Measurements from ENCODE around the gene MAPK6.
"Not testable (repeated sequence)": the region's sequence is repeated elsewhere in the genome, so short reads cannot be mapped to it uniquely, and the experiment has no call there.

MAPK6 gene

GRCh38 chr15:52050416-52050815 lies 31.4 kb downstream of the MAPK6 start:
- DNase-seq: no peak

GRCh38 chr15:52052066-52052935 lies 33.3 kb downstream of the MAPK6 start:
- DNase-seq: no peak

GRCh38 chr15:52054381-52054780 lies 35.4 kb downstream of the MAPK6 start:
- no peak for DNase-seq

- not testable (repeated sequence) for DNase-seq
These were observed 35.8 kb downstream of the MAPK6 start for GRCh38 chr15:52054858-52055257.

- DNase-seq: no peak
These were observed 37.0 kb downstream of the MAPK6 start for GRCh38 chr15:52056001-52056400.

GRCh38 chr15:52056496-52056895 lies 37.5 kb downstream of the MAPK6 start:
- DNase-seq: no peak

GRCh38 chr15:52057996-52058395 lies 39.0 kb downstream of the MAPK6 start:
- no peak for DNase-seq

- DNase-seq: no peak
These were observed 41.5 kb downstream of the MAPK6 start for GRCh38 chr15:52060501-52060900.

- no peak for DNase-seq
These were observed 48.0 kb downstream of the MAPK6 start for GRCh38 chr15:52066842-52067544.

- no peak for DNase-seq
These were observed 48.5 kb downstream of the MAPK6 start for GRCh38 chr15:52067545-52067926.

GRCh38 chr15:52068004-52068615 lies 49.1 kb downstream of the MAPK6 start:
- no peak for DNase-seq

- DNase-seq: no peak
These were observed 50.5 kb downstream of the MAPK6 start for GRCh38 chr15:52069559-52069958.

- no peak for DNase-seq
These were observed 52.6 kb downstream of the MAPK6 start for GRCh38 chr15:52071570-52071969.

- DNase-seq: no peak
These were observed 58.1 kb downstream of the MAPK6 start for GRCh38 chr15:52076889-52077781.

- DNase-seq: no peak
These were observed 59.3 kb downstream of the MAPK6 start for GRCh38 chr15:52078197-52078875.

- DNase-seq: peak; percentile 84
These were observed 60.1 kb downstream of the MAPK6 start for GRCh38 chr15:52078876-52079700.

GRCh38 chr15:52080031-52080430 lies 61.0 kb downstream of the MAPK6 start:
- no peak for DNase-seq

GRCh38 chr15:52080706-52081392 lies 61.8 kb downstream of the MAPK6 start:
- DNase-seq: no peak

GRCh38 chr15:52082197-52083036 lies 63.4 kb downstream of the MAPK6 start:
- DNase-seq: no peak

GRCh38 chr15:52083037-52083359 lies 64.0 kb downstream of the MAPK6 start:
- not testable (repeated sequence) for DNase-seq
